Adrenal gland (tissue), 5 donors: ENCODE results near the gene RAD51B.

Source experiments
- CTCF ChIP-seq, 6 experiments: fragments of 450-650 bp in 4 of 6; fragments of 200-600 bp in 2 of 6; sonication (generic) in 1 of 6; IDR thresholded peaks; 1 replicate in 5 of 6; 2 replicates in 1 of 6; pipeline versions ENCODE4 v1.5.1 to v1.8.0; 2016 to 2021; ENCODE audit warnings: antibody characterized with exemption in 6 of 6, mild to moderate bottlenecking in 2 of 6, moderate library complexity in 1 of 6
- POLR2A ChIP-seq, 2 donors: fragments of 450-650 bp; IDR thresholded peaks; one replicate each; pipeline ENCODE4 v1.6.1; 2017; ENCODE audit warnings: antibody characterized with exemption in 2 of 2, mild to moderate bottlenecking in 2 of 2, moderate library complexity in 1 of 2
- donor health status: DM: no; HTN: no; CAD: no.

- no peak for TF ChIP-seq CTCF (IDR thresholded peaks at IDR 0.05)
- TF ChIP-seq POLR2A (IDR thresholded peaks at IDR 0.05), result no peak
Measured at GRCh38 chr14:68363466-68363842, 543.9 kb downstream of the RAD51B start.
